Subcutaneous adipose tissue (tissue), 4 donors: ENCODE data around the gene NRXN3. TPM values are rescaled to one million over a fixed set of nuclear protein-coding genes. Genes with fewer than 3 reads are reported as not detected.

Experiments used
- total RNA-seq, 4 donors: library from RNA; depleted of rRNA; stranded (reverse); fragments of >200 nt; gene quantifications; one replicate each; pipeline ENCODE4 v1.1.0, GENCODE V29; 2016
- TF ChIP-seq, protein P1 (sequence below): fragments of 450-650 bp; IDR thresholded peaks from one replicate; pipeline ENCODE4 v1.5.1; 2016; ENCODE audit warnings: low read depth, mild to moderate bottlenecking, control low read depth, antibody characterized with exemption, moderate library complexity

Gene NRXN3
- total RNA-seq, 4 donors from 2014 or later, result 0.57 to 2.4 (median 1.1) TPM; not detected in 1

DNA sequence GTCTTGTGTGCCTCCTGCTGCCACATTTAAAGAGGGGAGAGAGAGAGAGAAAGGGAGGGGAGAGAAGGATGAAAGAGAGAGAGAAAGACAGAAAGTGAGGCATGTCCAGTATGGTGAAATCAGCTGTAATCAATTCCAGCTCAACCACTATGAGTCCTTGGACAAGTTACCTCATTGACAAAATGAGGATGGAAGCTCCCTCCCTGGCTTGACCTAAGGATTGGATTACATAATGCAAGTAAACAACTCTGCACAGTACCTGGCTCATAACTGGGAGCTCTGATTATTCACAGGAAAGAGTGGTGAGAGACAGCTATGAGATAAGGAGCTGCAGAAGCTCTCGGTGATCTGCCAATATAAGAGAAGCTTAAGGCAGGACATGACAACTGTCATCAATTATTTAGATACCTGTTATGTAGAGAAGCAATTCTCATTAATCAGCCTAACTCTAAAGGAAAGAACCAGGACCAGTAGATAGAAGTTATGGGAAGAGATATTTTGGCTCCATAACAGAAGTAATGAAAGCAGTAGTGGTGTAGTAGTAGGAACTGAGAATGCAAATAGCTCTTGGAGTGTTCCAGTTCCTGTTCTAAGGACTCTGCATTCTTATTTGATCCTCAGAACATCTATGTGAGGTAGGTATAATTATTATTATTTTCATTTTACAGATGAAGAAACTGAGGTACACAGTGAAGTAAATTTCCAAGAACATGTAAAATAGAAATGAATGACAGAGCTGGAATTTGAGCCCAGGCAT lies 1249.6 kb downstream of the NRXN3 start:
- TF ChIP-seq, protein P1, sequence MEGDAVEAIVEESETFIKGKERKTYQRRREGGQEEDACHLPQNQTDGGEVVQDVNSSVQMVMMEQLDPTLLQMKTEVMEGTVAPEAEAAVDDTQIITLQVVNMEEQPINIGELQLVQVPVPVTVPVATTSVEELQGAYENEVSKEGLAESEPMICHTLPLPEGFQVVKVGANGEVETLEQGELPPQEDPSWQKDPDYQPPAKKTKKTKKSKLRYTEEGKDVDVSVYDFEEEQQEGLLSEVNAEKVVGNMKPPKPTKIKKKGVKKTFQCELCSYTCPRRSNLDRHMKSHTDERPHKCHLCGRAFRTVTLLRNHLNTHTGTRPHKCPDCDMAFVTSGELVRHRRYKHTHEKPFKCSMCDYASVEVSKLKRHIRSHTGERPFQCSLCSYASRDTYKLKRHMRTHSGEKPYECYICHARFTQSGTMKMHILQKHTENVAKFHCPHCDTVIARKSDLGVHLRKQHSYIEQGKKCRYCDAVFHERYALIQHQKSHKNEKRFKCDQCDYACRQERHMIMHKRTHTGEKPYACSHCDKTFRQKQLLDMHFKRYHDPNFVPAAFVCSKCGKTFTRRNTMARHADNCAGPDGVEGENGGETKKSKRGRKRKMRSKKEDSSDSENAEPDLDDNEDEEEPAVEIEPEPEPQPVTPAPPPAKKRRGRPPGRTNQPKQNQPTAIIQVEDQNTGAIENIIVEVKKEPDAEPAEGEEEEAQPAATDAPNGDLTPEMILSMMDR, result no peak

DNA sequence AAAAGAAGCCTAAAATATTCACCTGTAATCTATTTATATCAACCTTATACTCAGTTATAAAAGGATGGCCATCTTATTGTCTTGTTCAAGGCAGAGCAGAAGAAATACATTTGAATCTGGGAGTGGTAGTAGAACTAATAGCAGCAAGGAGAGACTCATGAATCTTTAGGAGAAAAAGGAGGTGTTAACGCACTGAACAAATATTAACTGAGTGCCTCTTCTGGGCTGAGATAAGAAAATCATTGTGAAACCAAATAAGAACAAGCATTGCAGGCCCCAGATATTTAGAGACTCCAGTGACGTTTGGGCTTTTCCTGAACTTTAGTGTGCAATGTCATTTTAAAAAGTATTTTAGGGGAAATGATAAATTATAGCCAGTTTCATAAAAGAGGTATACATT lies 1250.6 kb downstream of the NRXN3 start:
- TF ChIP-seq, protein P1, result no peak

DNA sequence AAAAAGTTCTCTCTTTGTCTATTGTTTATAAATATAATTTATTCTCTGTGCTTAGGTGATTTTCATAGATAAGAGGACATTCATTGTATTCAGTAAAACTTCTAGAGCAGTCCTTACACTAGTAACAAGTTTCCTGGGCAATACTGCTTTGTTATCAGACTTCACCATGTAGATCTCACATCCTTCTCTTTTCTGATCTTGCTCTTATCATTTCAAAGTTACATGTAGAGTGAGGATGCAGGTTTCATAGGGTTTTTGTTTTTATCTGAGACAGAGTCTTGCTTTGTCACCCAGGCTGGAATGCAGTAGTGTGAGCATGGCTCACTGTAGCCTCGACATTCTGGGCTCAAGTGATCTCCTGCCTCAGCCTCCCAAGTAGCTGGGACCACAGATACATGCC lies 1251.6 kb downstream of the NRXN3 start:
- TF ChIP-seq, protein P1, result no peak

DNA sequence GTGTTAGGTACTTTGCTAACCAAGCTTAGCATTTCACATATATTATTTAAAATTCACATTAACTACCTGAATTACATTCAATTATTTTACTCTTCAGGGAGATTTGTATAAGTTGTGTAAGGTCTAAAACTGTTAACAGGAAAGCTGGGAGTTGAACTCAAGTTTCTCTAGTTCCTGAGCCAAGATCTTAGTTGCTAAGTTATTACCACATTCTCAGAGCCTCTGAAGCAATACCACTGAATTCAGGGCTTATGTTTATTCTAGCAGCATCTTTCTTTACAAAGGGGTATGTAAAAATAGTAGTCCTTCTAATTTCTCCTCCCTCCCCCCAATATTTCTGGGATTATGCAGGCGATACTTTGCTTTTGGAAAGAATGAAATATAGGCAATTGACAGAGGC lies 1254.3 kb downstream of the NRXN3 start:
- TF ChIP-seq, protein P1, result no peak

DNA sequence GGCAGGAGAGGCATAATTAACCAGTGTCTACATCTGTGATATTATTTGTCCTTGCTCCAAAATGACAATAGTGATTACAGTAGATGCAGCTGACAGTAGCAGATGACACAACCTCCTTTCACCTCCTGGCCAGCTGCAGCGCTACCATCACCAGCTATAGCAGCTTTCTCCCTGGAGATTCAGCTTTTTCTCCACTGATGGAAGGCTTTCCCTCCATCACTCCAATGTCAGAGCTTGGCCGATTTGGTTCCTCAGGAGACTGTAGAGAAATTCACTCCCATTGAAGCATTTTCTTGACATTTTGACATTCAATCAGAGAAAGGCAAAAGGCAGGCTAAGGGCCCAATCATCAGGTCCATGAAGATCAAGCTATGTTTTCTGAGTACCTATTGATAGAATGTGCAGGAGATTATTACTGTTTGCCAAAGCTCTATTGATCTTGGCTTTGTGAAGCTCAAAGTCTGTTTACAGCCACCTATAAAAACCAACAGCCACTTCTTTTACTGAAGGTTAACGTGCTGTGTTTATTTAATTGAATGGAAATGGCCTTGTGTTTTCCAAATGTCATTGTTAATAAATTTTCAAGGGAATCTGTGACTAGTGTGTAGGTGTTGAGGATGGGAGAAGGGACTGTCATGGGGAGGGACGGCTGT lies 1256.1 kb downstream of the NRXN3 start:
- TF ChIP-seq, protein P1, result no peak

DNA sequence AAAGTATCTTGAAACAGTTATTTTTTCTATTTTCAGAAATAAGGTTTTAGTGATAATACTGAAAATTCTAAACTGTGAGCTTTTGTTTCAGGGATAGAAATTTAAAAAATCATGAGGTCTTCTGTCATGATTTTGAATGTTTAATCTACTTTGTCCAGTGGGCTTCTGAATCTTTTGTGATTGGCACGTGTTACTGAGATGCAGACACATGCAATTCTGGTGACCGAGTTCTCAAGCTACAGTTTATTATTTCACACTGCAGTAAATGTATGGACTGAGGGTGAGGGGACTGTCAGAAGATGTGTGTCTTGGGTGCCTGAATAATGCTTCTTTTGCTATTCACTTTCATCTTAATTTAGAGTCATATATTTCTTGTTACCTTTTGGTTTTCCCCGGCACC lies 1262.5 kb downstream of the NRXN3 start:
- TF ChIP-seq, protein P1, result no peak

DNA sequence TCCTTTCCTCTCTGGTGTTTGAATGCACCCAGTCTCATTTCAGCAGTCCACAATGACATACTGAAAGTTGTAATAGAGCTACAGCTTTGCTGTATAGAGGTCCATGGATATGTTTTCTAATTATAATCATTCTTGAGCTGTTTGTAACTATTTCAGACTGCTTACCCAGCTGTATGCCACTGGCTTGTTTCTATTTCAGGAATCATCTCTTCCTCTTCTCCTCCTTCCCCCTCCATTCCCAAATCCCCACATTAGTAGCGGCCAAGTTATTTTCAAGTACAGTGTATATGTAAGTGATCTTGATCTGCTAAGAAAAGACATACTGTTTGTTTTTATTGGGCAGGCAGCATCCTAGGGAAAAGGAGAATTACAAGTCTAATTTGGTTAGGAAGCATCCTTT lies 1266.2 kb downstream of the NRXN3 start:
- TF ChIP-seq, protein P1, result no peak
